Measurements from ENCODE around the gene FRG2B. TPM values are rescaled to one million over a fixed set of nuclear protein-coding genes. Genes with fewer than 3 reads are reported as not detected.
A peak's percentile ranks its signal among the peaks of the same experiment; 100 is the strongest.
"Not testable (repeated sequence)": the region's sequence is repeated elsewhere in the genome, so short reads cannot be mapped to it uniquely, and the experiment has no call there.

Gene FRG2B
- total and polyA plus RNA-seq, 11 donors: not detected

DNA sequence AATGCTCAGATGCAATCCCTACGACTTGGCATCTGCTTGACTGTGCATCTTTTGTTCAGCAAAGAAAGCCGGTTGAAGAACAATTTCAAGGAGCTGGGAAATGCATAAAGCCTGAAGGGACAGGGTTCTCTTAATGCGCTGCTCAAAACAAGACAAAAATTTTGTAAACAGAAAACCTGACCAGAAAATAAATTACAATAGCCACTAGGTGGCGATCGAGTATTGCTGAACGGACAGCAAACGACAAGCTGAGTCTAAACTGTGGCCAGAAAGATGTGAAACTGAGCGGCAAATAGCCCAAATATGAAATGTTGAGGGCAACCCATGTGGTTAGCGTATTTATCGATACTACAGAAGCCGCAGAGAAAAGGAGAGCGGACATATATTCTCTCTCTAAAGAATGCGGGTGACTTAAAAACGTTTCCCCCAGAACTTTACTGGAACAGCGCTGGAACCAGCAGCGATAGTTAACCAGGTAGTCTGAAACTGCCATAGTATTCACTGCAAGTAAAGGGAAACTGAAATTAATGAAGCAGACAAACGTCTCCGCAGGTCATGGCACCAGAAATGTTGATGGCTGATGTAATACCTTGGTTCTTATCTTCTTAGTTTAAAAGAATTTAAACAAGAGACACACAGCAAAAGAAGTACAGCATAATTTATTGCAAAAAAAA is 20.6 kb upstream of the FRG2B start:
- H3K27me3 ChIP-seq; DNase-seq; H3K9me3 ChIP-seq; H3K4me1 ChIP-seq; intact Hi-C loops (cut with DNase I); H3K36me3 ChIP-seq; H3K27ac ChIP-seq; ATAC-seq; H3K4me3 ChIP-seq: not testable (repeated sequence)
- TF ChIP-seq, protein P1, sequence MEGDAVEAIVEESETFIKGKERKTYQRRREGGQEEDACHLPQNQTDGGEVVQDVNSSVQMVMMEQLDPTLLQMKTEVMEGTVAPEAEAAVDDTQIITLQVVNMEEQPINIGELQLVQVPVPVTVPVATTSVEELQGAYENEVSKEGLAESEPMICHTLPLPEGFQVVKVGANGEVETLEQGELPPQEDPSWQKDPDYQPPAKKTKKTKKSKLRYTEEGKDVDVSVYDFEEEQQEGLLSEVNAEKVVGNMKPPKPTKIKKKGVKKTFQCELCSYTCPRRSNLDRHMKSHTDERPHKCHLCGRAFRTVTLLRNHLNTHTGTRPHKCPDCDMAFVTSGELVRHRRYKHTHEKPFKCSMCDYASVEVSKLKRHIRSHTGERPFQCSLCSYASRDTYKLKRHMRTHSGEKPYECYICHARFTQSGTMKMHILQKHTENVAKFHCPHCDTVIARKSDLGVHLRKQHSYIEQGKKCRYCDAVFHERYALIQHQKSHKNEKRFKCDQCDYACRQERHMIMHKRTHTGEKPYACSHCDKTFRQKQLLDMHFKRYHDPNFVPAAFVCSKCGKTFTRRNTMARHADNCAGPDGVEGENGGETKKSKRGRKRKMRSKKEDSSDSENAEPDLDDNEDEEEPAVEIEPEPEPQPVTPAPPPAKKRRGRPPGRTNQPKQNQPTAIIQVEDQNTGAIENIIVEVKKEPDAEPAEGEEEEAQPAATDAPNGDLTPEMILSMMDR (IDR thresholded peaks at IDR 0.05): peak; percentile 7 to 55 (median 30)
- 6 to 9% (median 6%) methylated on average over 12 to 14 of the region's 18 CpGs for WGBS, 4 donors

DNA sequence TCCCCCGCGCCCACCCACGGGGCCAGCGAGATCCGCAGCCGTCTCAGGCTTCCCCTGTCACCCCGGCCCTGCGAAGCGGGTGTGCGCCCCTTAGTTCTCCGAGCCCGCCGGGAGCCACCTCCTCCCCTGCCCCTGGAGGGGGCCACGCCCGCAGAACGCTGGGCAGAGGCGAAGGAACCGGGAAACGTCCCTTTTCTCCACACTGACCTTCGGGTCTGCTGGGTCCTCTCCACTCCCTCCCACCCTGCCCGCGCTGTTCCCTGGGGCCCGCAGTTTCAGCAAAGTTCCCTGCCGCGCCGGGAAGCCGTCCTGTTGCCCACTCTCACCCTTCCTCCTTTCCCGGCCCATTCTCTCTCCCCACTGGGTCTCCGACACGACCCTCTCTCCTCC is 11.2 kb upstream of the FRG2B start:
- H3K36me3 ChIP-seq; ATAC-seq; H3K4me1 ChIP-seq; H3K27ac ChIP-seq; H3K9me3 ChIP-seq; intact Hi-C loops (cut with DNase I); DNase-seq: not testable (repeated sequence)
- Histone ChIP-seq H3K27me3 (peaks cover 0 to 58% (median 0%) of the 10 kb centered on the region in 9 donors), H3K4me3 (peak overlapping the region in 2 of 12 donors; percentile 25 to 28)
- WGBS, 4 donors: 15 to 30% methylated on average over 17 to 19 of the region's 30 CpGs; no CpG with 5 or more reads in 2 of the 4 donors

DNA sequence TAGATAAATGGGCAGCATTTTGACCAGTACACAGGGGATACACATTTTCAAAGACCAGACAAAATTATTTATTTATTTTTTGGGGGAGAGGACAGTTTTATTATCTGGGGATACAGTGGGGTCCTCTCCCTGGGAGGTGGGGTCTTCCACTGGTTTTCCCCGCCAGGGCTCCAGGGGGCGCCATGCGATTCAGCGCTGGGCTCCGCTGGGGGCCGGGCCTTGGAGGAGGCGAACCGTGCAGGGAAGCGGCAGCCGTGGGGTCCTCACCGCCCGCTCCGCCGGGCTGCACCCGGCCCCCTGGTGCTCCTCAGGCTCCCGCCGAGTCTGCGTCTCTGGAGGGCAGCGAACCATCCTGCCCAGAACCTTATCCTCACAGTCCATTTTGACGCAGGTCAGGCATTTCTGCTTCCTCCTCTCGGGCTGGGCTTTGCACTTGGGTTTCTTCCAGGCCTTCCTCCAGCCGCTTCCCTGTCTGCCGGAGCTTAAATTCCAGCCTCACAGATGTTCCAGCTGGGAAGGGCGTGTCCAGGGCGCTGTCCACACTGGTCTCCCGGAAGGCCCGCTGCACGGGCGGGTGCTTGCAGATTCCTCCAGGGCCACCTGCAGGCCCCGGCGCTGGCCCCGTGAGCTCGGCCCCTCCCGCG is 10.7 kb upstream of the FRG2B start:
- peaks cover 0 to 59% (median 0%) of the 10 kb centered on the region in 9 donors for H3K27me3 ChIP-seq
- ATAC-seq; H3K36me3 ChIP-seq; H3K27ac ChIP-seq; H3K9me3 ChIP-seq; DNase-seq; H3K4me1 ChIP-seq; intact Hi-C loops (cut with DNase I): not testable (repeated sequence)
- peak overlapping the region in 1 of 12 donors; percentile 25 for H3K4me3 ChIP-seq
- 0 to 11% (median 6%) methylated on average over 2 to 6 of the region's 35 CpGs; no CpG with 5 or more reads in 1 of the 4 donors for WGBS, 4 donors

DNA sequence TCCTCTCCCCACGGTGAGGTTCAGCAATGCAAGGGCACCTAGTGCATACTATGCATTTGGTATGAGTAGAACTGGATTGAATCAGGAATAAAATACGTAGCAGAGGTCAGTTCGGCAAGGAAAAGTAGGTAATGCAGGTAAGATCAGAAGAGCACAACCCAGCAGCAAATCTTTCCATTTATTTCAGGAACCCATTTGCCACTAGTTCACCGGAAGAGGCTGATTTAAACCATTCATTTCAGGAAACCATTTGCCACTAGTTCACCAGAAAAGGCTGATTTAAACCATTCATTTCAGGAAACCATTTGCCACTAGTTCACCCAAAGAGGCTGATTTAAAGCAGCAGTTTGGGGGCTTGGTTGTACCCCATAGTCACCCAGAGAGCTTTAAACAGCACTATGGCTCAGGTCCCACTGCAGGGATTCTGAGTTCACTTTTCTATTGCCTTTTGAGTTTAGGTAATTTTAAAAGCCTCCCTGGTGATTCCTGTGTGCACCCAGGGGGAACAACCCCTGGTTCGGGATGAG is 4.2 kb upstream of the FRG2B start:
- intact Hi-C loops (cut with DNase I); H3K4me1 ChIP-seq; H3K4me3 ChIP-seq; H3K27ac ChIP-seq; ATAC-seq; H3K9me3 ChIP-seq; DNase-seq; H3K36me3 ChIP-seq: not testable (repeated sequence)
- peaks cover 0 to 27% (median 0%) of the 10 kb centered on the region in 9 donors for H3K27me3 ChIP-seq
- WGBS, 4 donors: 60 to 90% (median 71%) methylated on average over 1 to 3 of the region's 5 CpGs

DNA sequence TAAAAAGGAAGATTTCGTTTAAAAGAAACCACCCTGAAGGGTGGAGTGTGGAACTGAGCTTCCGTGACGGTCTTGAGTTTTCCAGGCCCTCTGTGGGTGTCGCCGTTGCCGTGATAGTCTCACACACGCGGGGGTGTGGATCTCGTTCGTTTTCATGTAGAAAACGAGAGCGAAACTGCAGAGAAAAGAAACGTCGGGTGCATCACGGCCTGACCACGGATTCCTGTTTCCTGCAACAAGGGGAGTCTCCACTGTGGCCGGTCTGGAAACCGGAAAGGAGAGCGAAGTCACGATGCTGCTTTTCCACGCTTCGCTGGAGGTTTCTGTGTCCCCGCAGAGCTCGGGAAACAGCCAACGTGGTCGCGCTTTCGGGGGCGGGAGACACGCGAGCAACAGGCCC is 4.1 kb downstream of the FRG2B start:
- H3K9me3 ChIP-seq; H3K4me3 ChIP-seq; ATAC-seq; DNase-seq; H3K27ac ChIP-seq; H3K4me1 ChIP-seq; H3K36me3 ChIP-seq; intact Hi-C loops (cut with DNase I): not testable (repeated sequence)
- peaks cover 0 to 38% (median 13%) of the 10 kb centered on the region in 9 donors for H3K27me3 ChIP-seq
- WGBS, 4 donors: 28 to 53% (median 39%) methylated on average over 16 to 26 of the region's 31 CpGs

DNA sequence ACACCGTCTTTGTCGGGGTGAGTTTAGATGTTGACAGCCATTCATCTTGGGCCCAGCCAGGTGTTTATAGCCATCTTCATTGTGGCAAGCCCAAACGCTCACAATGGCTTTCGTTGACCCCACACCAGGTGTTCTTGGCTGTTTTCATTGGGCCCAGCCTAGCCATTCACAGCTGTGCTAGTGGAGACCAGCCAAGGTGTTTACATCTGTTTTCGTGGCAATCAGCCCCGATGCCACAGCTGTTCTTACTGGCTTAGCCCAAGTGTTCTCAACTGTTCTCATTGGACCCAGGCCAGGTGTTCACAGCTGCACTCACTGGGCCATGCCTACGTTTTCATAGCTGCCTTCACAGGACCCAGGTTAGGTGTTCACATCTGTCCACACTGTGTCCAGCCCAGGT is 7.7 kb downstream of the FRG2B start:
- intact Hi-C loops (cut with DNase I): no loop called here
- Histone ChIP-seq H3K4me1 (no peaks in the 10 kb centered on the region), H3K27me3 (peaks cover 0 to 38% (median 13%) of the 10 kb centered on the region in 9 donors), H3K4me3 (no peak overlapping the region), H3K27ac (no peak overlapping the region), H3K9me3 (peaks cover 0 to 6% (median 0%) of the 10 kb centered on the region in 12 donors), H3K36me3 (no peaks in the 10 kb centered on the region)
- no peak for DNase-seq
- ATAC-seq: no peak
- WGBS, 4 donors: 61 to 85% (median 76%) methylated on average over 7 of the region's 7 CpGs
- TF ChIP-seq, protein P1 (IDR thresholded peaks at IDR 0.05): no peak
- TF ChIP-seq POLR2A (IDR thresholded peaks at IDR 0.05): no peak
